Measurements from ENCODE around the gene SERTAD3.

DNA sequence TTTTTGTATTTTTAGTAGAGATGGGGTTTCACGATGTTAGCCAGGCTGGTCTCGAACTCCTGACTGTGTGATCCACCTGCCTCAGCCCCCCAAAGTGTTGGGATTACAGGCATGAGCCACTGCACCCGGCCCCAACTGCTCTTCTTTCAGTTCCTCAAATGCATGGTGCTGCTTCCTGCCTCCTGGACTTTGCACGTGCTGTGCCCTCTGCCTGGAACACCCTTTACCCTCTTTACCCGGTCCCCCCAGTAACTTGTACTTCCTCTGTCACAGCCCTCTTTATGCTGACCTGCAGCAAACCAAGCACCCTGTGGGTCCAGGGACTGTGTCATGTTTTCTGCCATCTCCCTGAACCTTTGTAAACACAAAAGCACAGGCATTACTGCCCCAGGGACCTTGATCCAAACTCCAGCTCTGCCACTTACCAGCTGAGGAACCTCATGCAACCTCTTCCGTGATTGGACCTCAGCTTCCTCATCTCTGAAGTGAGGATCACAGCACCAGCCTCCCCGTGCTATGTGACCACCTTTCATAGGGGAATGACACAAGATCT is 17.6 kb upstream of the SERTAD3 start:
- TF ChIP-seq EZH2 (IDR thresholded peaks at IDR 0.05; ENCODE audit: borderline replicate concordance, low read depth, low read length, severe bottlenecking) = no peak
- TF ChIP-seq, protein P1, sequence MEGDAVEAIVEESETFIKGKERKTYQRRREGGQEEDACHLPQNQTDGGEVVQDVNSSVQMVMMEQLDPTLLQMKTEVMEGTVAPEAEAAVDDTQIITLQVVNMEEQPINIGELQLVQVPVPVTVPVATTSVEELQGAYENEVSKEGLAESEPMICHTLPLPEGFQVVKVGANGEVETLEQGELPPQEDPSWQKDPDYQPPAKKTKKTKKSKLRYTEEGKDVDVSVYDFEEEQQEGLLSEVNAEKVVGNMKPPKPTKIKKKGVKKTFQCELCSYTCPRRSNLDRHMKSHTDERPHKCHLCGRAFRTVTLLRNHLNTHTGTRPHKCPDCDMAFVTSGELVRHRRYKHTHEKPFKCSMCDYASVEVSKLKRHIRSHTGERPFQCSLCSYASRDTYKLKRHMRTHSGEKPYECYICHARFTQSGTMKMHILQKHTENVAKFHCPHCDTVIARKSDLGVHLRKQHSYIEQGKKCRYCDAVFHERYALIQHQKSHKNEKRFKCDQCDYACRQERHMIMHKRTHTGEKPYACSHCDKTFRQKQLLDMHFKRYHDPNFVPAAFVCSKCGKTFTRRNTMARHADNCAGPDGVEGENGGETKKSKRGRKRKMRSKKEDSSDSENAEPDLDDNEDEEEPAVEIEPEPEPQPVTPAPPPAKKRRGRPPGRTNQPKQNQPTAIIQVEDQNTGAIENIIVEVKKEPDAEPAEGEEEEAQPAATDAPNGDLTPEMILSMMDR (IDR thresholded peaks at IDR 0.05; ENCODE audit: borderline replicate concordance, extremely low read depth, low read length, poor library complexity, severe bottlenecking) = no peak
